IMR-90 (cell line): ENCODE results near the gene EGF. TPM values are rescaled to one million over a fixed set of nuclear protein-coding genes. Genes with fewer than 3 reads are reported as not detected.

Experiments
- ATAC-seq: fragments of 200-7000 bp; cut with Tn5 transposase; 2 replicates; pipeline ENCODE4 v1.9.1; 2020; ENCODE audit warnings: low read depth, mild to moderate bottlenecking, moderate library complexity
- BruUV-seq: library from RNA; stranded (reverse); fragments of 400-500 nt; replicated peaks from 2 replicates; lab custom pipeline; 2021; lab: Mats Ljungman, UMichigan
- CTCF ChIA-PET: fragments of 300-600 bp; formaldehyde crosslinking; extraction: SDS; loops from one replicate; lab custom pipeline; 2021; ENCODE audit warnings: antibody characterized with exemption; lab: Yijun Ruan, JAX
- POLR2A ChIA-PET: fragments of 300-600 bp; sonication (Branson Sonifier 250); formaldehyde crosslinking; loops from one replicate; lab custom pipeline; 2022; ENCODE audit warnings: antibody characterized with exemption; ENCODE audit not compliant: unreplicated experiment; lab: Charles Lee
- DNase-seq: peaks from one replicate; pipeline ENCODE4 v3.0.0; 2013
- H2AFZ ChIP-seq: replicated peaks from 2 replicates; pipeline ENCODE3; 2013; ENCODE audit warnings: low read length, mild to moderate bottlenecking; ENCODE audit not compliant: poor library complexity
- H2AK5ac ChIP-seq: 2 replicates; pipeline ENCODE4 v1.6.1; 2013; ENCODE audit warnings: low read depth, low read length, inconsistent platforms
- H2AK9ac ChIP-seq: replicated peaks from 2 replicates; pipeline ENCODE3; 2013; ENCODE audit warnings: mild to moderate bottlenecking, low read depth, low read length, moderate library complexity; ENCODE audit not compliant: poor library complexity
- H2BK120ac ChIP-seq: 2 replicates; pipeline ENCODE4 v1.6.1; 2013; ENCODE audit warnings: low read depth, low read length, inconsistent platforms
- H2BK15ac ChIP-seq: 3 replicates; pipeline ENCODE4 v1.6.1; 2013; ENCODE audit warnings: low read depth, low read length, inconsistent platforms
- H2BK20ac ChIP-seq: 2 replicates; pipeline ENCODE4 v1.6.1; 2013; ENCODE audit warnings: low read depth, mild to moderate bottlenecking, inconsistent platforms, low read length, moderate library complexity
- H2BK5ac ChIP-seq: 2 replicates; pipeline ENCODE4 v1.6.1; 2013; ENCODE audit warnings: mild to moderate bottlenecking, low read depth, low read length, inconsistent platforms; ENCODE audit not compliant: poor library complexity, severe bottlenecking
- H3K14ac ChIP-seq: replicated peaks from 2 replicates; pipeline ENCODE4 v1.6.1; 2013; ENCODE audit warnings: low read depth, low read length, inconsistent platforms
- H3K18ac ChIP-seq: 2 replicates; pipeline ENCODE4 v1.6.1; 2013; ENCODE audit warnings: low read depth, low read length, control low read depth
- H3K23ac ChIP-seq: 2 replicates; pipeline ENCODE4 v1.6.1; 2013; ENCODE audit warnings: low read depth, low read length, inconsistent platforms
- H3K27ac ChIP-seq: 2 replicates; pipeline ENCODE4 v1.5.1; 2013; ENCODE audit warnings: mild to moderate bottlenecking, control low read depth, low read length; ENCODE audit not compliant: insufficient read depth
- H3K27me3 ChIP-seq: 2 replicates; pipeline ENCODE4 v1.6.1; 2013; ENCODE audit warnings: low read length; ENCODE audit not compliant: control insufficient read depth, insufficient read depth
- H3K36me3 ChIP-seq: 2 replicates; pipeline ENCODE4 v1.6.1; 2013; ENCODE audit warnings: low read length, mixed read lengths; ENCODE audit not compliant: control insufficient read depth, insufficient read depth
- H3K4ac ChIP-seq: 2 replicates; pipeline ENCODE4 v1.6.1; 2013; ENCODE audit warnings: low read depth, low read length, inconsistent platforms
- H3K4me1 ChIP-seq: 2 replicates; pipeline ENCODE4 v1.6.1; 2013; ENCODE audit warnings: low read length, mixed read lengths; ENCODE audit not compliant: control insufficient read depth, insufficient read depth
- H3K4me2 ChIP-seq: 2 replicates; pipeline ENCODE4 v1.6.1; 2013; ENCODE audit warnings: low read depth, mild to moderate bottlenecking, control low read depth, low read length, moderate library complexity
- H3K4me3 ChIP-seq: 2 replicates; pipeline ENCODE4 v1.5.1; 2013; ENCODE audit warnings: low read depth, mild to moderate bottlenecking, control low read depth, low read length, moderate library complexity; ENCODE audit not compliant: insufficient read depth
- H3K56ac ChIP-seq: 2 replicates; pipeline ENCODE4 v1.6.1; 2013; ENCODE audit warnings: low read length, inconsistent platforms; ENCODE audit not compliant: insufficient read depth; ENCODE audit errors: extremely low read depth
- H3K79me1 ChIP-seq, 2 experiments: 2 replicates each; pipeline ENCODE4 v1.6.1; 2013; ENCODE audit warnings: low read length in 2 of 2, inconsistent platforms in 1 of 2, low read depth in 1 of 2
- H3K9ac ChIP-seq: 2 replicates; pipeline ENCODE4 v1.6.1; 2013; ENCODE audit warnings: low read depth, low read length, control low read depth
- H3K9me1 ChIP-seq: 2 replicates; pipeline ENCODE4 v1.6.1; 2013; ENCODE audit warnings: low read length, inconsistent platforms; ENCODE audit not compliant: insufficient read depth
- H3K9me3 ChIP-seq: 2 replicates; pipeline ENCODE4 v1.6.1; 2013; ENCODE audit warnings: low read length; ENCODE audit not compliant: control insufficient read depth, insufficient read depth
- H4K20me1 ChIP-seq: 2 replicates; pipeline ENCODE4 v1.6.1; 2013; ENCODE audit warnings: low read length, inconsistent platforms; ENCODE audit not compliant: insufficient read depth
- H4K5ac ChIP-seq: 2 replicates; pipeline ENCODE4 v1.6.1; 2013; ENCODE audit warnings: mild to moderate bottlenecking, low read depth, low read length, control low read depth
- H4K8ac ChIP-seq, 2 experiments: 2 replicates each; pipeline ENCODE4 v1.6.1; 2013; ENCODE audit warnings: low read depth in 2 of 2, low read length in 2 of 2, control low read depth in 1 of 2, inconsistent platforms in 1 of 2
- H4K91ac ChIP-seq: 2 replicates; pipeline ENCODE4 v1.6.1; 2013; ENCODE audit warnings: low read depth, low read length, inconsistent platforms; ENCODE audit not compliant: insufficient read depth
- BHLHE40 ChIP-seq: fragments of 150-350 bp; IDR thresholded peaks from 2 replicates; pipeline ENCODE4 v1.6.1; 2016; ENCODE audit warnings: mild to moderate bottlenecking, low read depth, low read length
- CEBPB ChIP-seq: IDR thresholded peaks from 2 replicates; pipeline ENCODE4 v1.6.1; 2012; ENCODE audit warnings: low read depth, low read length, improper control_type of control experiment
- ELK1 ChIP-seq: fragments of 150-350 bp; IDR thresholded peaks from 2 replicates; pipeline ENCODE4 v1.6.1; 2016; ENCODE audit warnings: low read depth, mild to moderate bottlenecking, low read length, moderate library complexity, borderline replicate concordance
- FOS ChIP-seq: fragments of 150-350 bp; IDR thresholded peaks from 2 replicates; pipeline ENCODE4 v1.6.1; 2016; ENCODE audit warnings: low read depth, low read length
- MAFK ChIP-seq: IDR thresholded peaks from 2 replicates; pipeline ENCODE4 v1.6.1; 2012; ENCODE audit warnings: low read depth, low read length, improper control_type of control experiment
- MAZ ChIP-seq: IDR thresholded peaks from 2 replicates; pipeline ENCODE4 v1.6.1; 2012; ENCODE audit warnings: low read depth, mild to moderate bottlenecking, low read length, improper control_type of control experiment, moderate library complexity, borderline replicate concordance
- NFE2L2 ChIP-seq: fragments of 150-350 bp; IDR thresholded peaks from 2 replicates; pipeline ENCODE4 v1.6.1; 2016; ENCODE audit warnings: low read depth, mild to moderate bottlenecking, low read length
- RAD21 ChIP-seq: IDR thresholded peaks from 2 replicates; pipeline ENCODE4 v1.6.1; 2012; ENCODE audit warnings: low read length, improper control_type of control experiment
- RCOR1 ChIP-seq: IDR thresholded peaks from 2 replicates; pipeline ENCODE4 v1.6.1; 2012; ENCODE audit warnings: mild to moderate bottlenecking, low read length, improper control_type of control experiment; ENCODE audit not compliant: insufficient replicate concordance
- RFX5 ChIP-seq: IDR thresholded peaks from 2 replicates; pipeline ENCODE4 v1.8.0; 2012; ENCODE audit warnings: low read depth, mild to moderate bottlenecking, low read length, moderate library complexity
- WGBS, 2 experiments: methylation state at CpG; one replicate each; pipeline versions ENCODE4 v1.1.5 to v1.1.7; 2013; ENCODE audit warnings: missing lambda C conversion rate in 2 of 2; ENCODE audit not compliant: insufficient read length in 1 of 2; ENCODE audit errors: extremely low coverage in 2 of 2; 5-methylcytosine and 5-hydroxymethylcytosine counted together
- dilution Hi-C: fragments of 300-500 bp; cut with HindIII; formaldehyde crosslinking; loops from one replicate; pipeline ENCODE4 v1.14.3; 2018; ENCODE audit warnings: low sequenced_read_pairs; ENCODE audit not compliant: unreplicated experiment
- in situ Hi-C: fragments of 300-500 bp; cut with MboI; formaldehyde crosslinking; loops from 3 replicates; pipeline ENCODE4 v1.14.3; 2019; ENCODE audit warnings: low sequenced_read_pairs, inconsistent platforms, mixed read lengths
- intact Hi-C: fragments of 100-400 bp; cut with micrococcal nuclease; formaldehyde crosslinking; loops from 2 replicates; pipeline ENCODE4 v1.10.0; 2022
- polyA plus RNA-seq, 3 experiments: library from polyadenylated mRNA; depleted of rRNA; stranded (reverse); fragments of >200 nt; gene quantifications; 2 replicates each; pipeline ENCODE4 v1.2.3, GENCODE V29; 2012; ENCODE audit warnings: low replicate concordance in 1 of 3
- total RNA-seq: library from RNA; depleted of rRNA; stranded (reverse); fragments of >200 nt; gene quantifications from 2 replicates; pipeline ENCODE4 v1.2.3, GENCODE V29; 2012

EGF gene
- total and polyA plus RNA-seq, 2 of the 4 experiments (the other 2 are of a cell fraction) = 1.7 to 2.2 TPM

- Histone ChIP-seq H3K4me2 (no peak overlapping the region), H4K5ac (no peak overlapping the region), H2AFZ (no peak overlapping the region), H3K14ac (no peak overlapping the region), H3K18ac (no peak overlapping the region), H3K27ac (no peak overlapping the region), H2BK20ac (no peak overlapping the region), H2BK15ac (no peak overlapping the region), H4K91ac (no peak overlapping the region), H3K4me3 (no peak overlapping the region), H3K9me1 (no peaks in the 10 kb centered on the region), H3K9ac (no peak overlapping the region), H2BK5ac (no peak overlapping the region), H3K4me1 (no peaks in the 10 kb centered on the region), H2BK120ac (no peak overlapping the region), H3K23ac (no peak overlapping the region), H3K79me1 (no peaks in the 10 kb centered on the region), H3K27me3 (no peaks in the 10 kb centered on the region), H2AK5ac (no peak overlapping the region), H3K56ac (no peak overlapping the region), H3K4ac (no peak overlapping the region), H3K9me3 (no peaks in the 10 kb centered on the region), H4K20me1 (no peaks in the 10 kb centered on the region), H4K8ac (no peak overlapping the region), H2AK9ac (no peak overlapping the region), H3K36me3 (no peaks in the 10 kb centered on the region)
- in situ Hi-C loops = no loop called here
- TF ChIP-seq MAFK = no peak
- TF ChIP-seq RAD21 = no peak
- no peak for TF ChIP-seq RCOR1
- TF ChIP-seq FOS = no peak
- TF ChIP-seq CEBPB = no peak
- no peak for TF ChIP-seq RFX5
- no peak for TF ChIP-seq BHLHE40
- TF ChIP-seq MAZ = no peak
- no peak for TF ChIP-seq ELK1
- no peak for TF ChIP-seq NFE2L2
- no CpG with 5 or more reads among the region's 3 CpGs for whole genome bisulfite sequencing, 2 experiments
- intact Hi-C loops = no loop called here
- dilution Hi-C loops = no loop called here
- ATAC-seq = no peak
- CTCF ChIA-PET = no interaction called here
- no peak for DNase-seq
- POLR2A ChIA-PET = no interaction called here
- BruUV-seq = no TSS peak
Measured at GRCh38 chr4:109877400-109877799, 35.3 kb upstream of the EGF start.
